Fibroblast of the aortic adventitia (primary cell): ENCODE results near the gene SETX. TPM values are rescaled to one million over a fixed set of nuclear protein-coding genes. Genes with fewer than 3 reads are reported as not detected.

Source experiments
- DNase-seq: peaks from one replicate; pipeline ENCODE4 v3.0.0-alpha.2; 2010; ENCODE audit warnings: low read depth
- H3K4me3 ChIP-seq: 2 replicates; pipeline ENCODE4 v1.5.1; 2011; ENCODE audit warnings: low read depth, mild to moderate bottlenecking, control low read depth, low read length, moderate library complexity
- CTCF ChIP-seq: IDR thresholded peaks from 2 replicates; pipeline ENCODE4 v1.5.1; 2011; ENCODE audit warnings: mild to moderate bottlenecking, low read length, control low read depth, inconsistent platforms; ENCODE audit not compliant: insufficient read depth
- total RNA-seq: library from RNA; depleted of rRNA; stranded (reverse); fragments of >200 nt; gene quantifications from 2 replicates; pipeline ENCODE4 v1.2.3, GENCODE V29; 2012; ENCODE audit warnings: low replicate concordance

The SETX gene
- total RNA-seq, 1 donor: 85.0 TPM

GRCh38 chr9:132224645-132225044, 130.1 kb downstream of the SETX start:
- TF ChIP-seq CTCF: no peak
- no peak for DNase-seq
- no peak overlapping the region for H3K4me3 ChIP-seq

GRCh38 chr9:132221941-132222340, 132.8 kb downstream of the SETX start:
- no peak for TF ChIP-seq CTCF
- no peak overlapping the region for H3K4me3 ChIP-seq
- DNase-seq: no peak

- DNase-seq: no peak
- TF ChIP-seq CTCF: no peak
- no peak overlapping the region for H3K4me3 ChIP-seq
These were observed 136.6 kb downstream of the SETX start for GRCh38 chr9:132218208-132218607.

GRCh38 chr9:132216861-132217619, 137.7 kb downstream of the SETX start:
- no peak for DNase-seq
- no peak for TF ChIP-seq CTCF
- H3K4me3 ChIP-seq: no peak overlapping the region

- TF ChIP-seq CTCF: peak; percentile 35
- peak; percentile 89 for DNase-seq
- no peak overlapping the region for H3K4me3 ChIP-seq
These were observed 140.7 kb downstream of the SETX start for GRCh38 chr9:132214027-132214622.

GRCh38 chr9:132211570-132211969, 143.2 kb downstream of the SETX start:
- no peak for DNase-seq
- TF ChIP-seq CTCF: no peak
- no peak overlapping the region for H3K4me3 ChIP-seq

Other genes starting within 250 kb of the SETX start
- 1.1 and 2.4 TPM in 2 replicates for gene NTNG2, start 192.9 kb downstream of the SETX start, total RNA-seq
- gene TTF1, start 51.9 kb upstream of the SETX start, total RNA-seq: 10.6 and 17.8 TPM in 2 replicates
- not detected in 2 replicates for gene CFAP77, start 55.2 kb upstream of the SETX start, total RNA-seq
- not detected in 2 replicates for gene BARHL1, start 227.6 kb upstream of the SETX start, total RNA-seq